Epithelial cell of proximal tubule (primary cell): ENCODE measurements around the gene VOPP1. TPM values are rescaled to one million over a fixed set of nuclear protein-coding genes. Genes with fewer than 3 reads are reported as not detected.
"Not testable (repeated sequence)": the region's sequence is repeated elsewhere in the genome, so short reads cannot be mapped to it uniquely, and the experiment has no call there.

Source experiments
- DNase-seq: peaks from one replicate; pipeline ENCODE4 v3.0.0-alpha.2; 2011; ENCODE audit warnings: low read depth
- H3K4me3 ChIP-seq: 2 replicates; pipeline ENCODE4 v1.5.1; 2011; ENCODE audit warnings: low read depth, mild to moderate bottlenecking, low read length
- total RNA-seq: library from RNA; depleted of rRNA; stranded (reverse); fragments of >200 nt; gene quantifications from 2 replicates; pipeline ENCODE4 v1.2.3, GENCODE V29; 2015
- TF ChIP-seq, protein P1 (sequence below): conservative IDR thresholded peaks from 2 replicates; pipeline ENCODE4 v1.5.1; 2012; ENCODE audit warnings: low read depth, mild to moderate bottlenecking, low read length

The VOPP1 gene
- 98.3 and 116 TPM in 2 replicates for total RNA-seq

- TF ChIP-seq, protein P1, sequence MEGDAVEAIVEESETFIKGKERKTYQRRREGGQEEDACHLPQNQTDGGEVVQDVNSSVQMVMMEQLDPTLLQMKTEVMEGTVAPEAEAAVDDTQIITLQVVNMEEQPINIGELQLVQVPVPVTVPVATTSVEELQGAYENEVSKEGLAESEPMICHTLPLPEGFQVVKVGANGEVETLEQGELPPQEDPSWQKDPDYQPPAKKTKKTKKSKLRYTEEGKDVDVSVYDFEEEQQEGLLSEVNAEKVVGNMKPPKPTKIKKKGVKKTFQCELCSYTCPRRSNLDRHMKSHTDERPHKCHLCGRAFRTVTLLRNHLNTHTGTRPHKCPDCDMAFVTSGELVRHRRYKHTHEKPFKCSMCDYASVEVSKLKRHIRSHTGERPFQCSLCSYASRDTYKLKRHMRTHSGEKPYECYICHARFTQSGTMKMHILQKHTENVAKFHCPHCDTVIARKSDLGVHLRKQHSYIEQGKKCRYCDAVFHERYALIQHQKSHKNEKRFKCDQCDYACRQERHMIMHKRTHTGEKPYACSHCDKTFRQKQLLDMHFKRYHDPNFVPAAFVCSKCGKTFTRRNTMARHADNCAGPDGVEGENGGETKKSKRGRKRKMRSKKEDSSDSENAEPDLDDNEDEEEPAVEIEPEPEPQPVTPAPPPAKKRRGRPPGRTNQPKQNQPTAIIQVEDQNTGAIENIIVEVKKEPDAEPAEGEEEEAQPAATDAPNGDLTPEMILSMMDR, result no peak
- no peak for DNase-seq
- H3K4me3 ChIP-seq, result peak within 1 kb of the TSS; percentile 94
Measured at GRCh38 chr7:55572378-55573233, at the start of gene VOPP1. Gene VOPP1, minus strand, starts transcription at chr7:55572502. Its CDS starts 178 bp downstream, at chr7:55572324.

DNA sequence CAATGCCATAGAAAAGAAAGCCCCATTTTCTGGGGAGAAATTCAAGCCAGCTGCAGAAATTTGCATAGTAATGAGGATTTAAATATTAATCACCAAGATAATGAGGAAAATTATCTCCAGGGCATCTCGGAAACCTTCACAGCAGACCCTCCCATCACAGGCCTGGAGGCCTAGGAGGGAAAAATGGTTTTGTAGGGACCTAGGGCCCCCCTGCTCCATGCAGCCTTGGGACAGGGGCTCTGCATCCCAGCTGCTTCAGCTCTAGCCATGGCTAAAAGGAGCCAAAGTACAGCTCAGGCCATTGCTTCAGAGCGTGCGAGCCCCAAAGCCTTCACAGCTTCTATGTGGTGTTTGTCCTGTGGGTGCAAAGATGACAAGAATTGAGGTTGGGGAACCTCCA lies 46.6 kb upstream of the VOPP1 start:
- TF ChIP-seq, protein P1, result no peak
- H3K4me3 ChIP-seq, result no peak overlapping the region
- no peak for DNase-seq

DNA sequence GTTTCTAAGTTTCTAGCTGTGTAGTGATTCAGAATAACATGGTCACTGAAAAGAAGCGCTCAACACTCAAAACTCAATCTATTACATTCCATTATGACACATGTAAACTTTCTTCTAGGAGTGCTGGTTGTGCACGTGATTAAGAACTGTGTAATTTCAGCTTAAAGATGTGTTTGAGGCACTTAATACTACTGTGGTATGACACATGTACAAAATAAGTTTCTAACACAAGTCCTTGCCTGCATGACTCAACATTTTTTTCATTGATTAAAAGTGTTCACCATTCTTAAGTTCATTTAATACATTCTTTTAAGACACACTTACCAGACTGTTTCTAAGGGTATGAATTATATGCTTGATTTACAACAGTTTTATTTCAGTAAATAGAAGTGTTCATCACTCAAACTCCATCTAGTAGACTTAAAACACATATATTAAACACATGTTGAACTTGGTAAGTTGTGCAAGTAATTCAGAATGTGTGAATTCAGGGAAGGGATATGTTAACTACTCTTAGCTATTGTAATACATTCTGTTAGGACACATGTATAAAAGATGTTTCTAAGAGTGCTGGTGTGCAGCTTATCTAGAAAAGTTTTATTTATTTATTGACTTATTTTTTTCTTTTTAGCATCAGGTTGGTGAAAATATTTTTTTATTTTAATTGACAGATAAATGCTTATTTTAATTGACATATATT lies 42.2 kb upstream of the VOPP1 start:
- DNase-seq, H3K4me3 ChIP-seq: not testable (repeated sequence)

- DNase-seq, H3K4me3 ChIP-seq: not testable (repeated sequence)
Measured at GRCh38 chr7:55609726-55610125, 37.4 kb upstream of the VOPP1 start.

- not testable (repeated sequence) for DNase-seq, H3K4me3 ChIP-seq
Measured at GRCh38 chr7:55605661-55606060, 33.4 kb upstream of the VOPP1 start.

GRCh38 chr7:55597944-55598499 lies 25.7 kb upstream of the VOPP1 start:
- TF ChIP-seq, protein P1, result peak; percentile 52
- not testable (repeated sequence) for H3K4me3 ChIP-seq, DNase-seq

GRCh38 chr7:55597214-55597739 lies 25.0 kb upstream of the VOPP1 start:
- DNase-seq, H3K4me3 ChIP-seq: not testable (repeated sequence)

DNA sequence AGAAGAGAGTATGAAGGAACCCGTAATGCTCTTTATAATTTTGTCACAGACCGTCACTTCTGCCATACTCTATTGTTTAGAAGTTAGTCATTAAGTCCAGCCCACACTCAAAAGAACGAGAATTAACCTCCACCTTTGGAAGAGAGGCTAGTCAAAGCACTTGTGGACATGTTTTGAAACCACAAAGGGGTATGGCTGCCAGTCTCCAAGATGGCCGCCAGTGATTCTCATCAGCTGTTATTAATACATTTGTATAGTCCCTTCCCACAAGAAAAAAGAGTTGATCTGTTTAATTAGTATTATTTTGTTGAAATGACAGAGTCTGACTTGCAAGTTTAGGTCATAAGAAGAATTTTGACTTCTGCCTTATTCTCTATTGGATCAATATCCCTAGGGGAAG lies 23.2 kb upstream of the VOPP1 start:
- H3K4me3 ChIP-seq, result no peak overlapping the region
- no peak for DNase-seq
- TF ChIP-seq, protein P1, result no peak
